HG03558 (cell line): Measurements from ENCODE around the gene NUP210.

Experiments
- ATAC-seq: cut with Tn5 transposase; IDR thresholded peaks from one replicate; pipeline ENCODE4 v1.9.1; 2021; ENCODE audit warnings: moderate number of reproducible peaks; ENCODE audit not compliant: unreplicated experiment; ENCODE audit errors: extremely low read depth

NUP210 gene

GRCh38 chr3:13332740-13333139, 87.4 kb downstream of the NUP210 start:
- no peak for ATAC-seq

DNA sequence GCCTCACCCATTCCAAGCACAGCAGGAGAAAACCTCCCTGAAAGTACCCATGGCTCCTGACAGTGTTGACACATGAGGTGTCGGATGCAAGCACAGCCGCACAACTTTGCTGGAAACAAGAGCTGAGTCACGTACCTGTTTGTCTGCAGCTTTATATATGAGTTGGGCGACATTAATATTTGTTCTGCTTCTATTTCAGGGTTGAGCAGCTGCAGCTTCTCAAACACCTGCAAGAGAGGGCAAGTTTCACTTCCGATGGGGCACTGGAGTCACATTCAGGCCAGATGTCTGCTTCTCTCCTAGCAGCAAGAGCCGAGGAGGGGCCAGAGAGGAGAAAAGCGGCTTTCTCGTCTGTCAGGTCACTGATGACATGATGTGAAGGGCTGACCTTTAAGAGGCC, 88.0 kb downstream of the NUP210 start:
- ATAC-seq = peak; percentile 88

DNA sequence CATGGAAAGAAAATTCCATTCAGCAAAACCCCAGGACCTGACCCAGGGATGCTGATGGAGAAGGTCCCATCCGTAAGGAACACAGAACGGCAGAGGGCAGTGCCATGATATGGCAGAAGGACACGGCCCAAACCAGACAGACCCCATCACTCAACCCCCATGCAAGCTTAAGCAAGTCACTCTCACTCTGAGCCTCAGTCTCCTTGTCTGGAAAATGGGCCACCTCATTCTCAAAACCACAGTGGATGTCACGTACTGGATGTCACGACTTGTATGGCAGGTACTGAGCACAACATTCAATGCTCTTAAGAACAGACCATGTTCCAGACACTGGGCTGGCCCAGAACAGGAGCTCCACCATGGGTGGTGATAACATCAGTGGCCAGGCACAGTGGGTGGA, 90.4 kb downstream of the NUP210 start:
- no peak for ATAC-seq

DNA sequence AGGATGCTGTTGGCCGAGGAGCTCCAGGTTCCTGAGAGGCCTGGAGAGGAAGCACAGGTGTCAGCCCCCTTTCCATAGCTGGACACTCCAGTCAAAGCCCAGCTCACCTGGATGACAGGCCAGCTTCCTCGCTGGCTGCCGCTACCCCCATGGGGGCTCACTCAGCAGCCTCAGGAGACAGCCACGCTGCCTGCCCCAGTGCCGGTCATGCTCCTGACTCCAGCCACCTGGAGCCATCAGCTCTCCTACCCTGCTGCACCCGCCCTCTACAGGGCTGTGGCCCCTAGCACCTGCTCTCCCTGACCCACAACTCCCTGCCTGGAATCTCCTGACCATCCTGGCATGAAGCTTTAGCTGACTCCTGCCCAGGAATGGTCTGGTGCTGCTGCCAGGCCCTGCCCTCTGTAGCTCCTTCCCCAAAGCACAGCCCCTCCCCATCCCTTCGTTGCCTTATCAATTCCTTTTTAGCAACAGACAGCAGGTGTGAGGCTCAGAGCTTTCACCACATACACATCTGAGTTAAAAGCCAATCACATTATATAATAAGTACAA, 94.2 kb downstream of the NUP210 start:
- ATAC-seq = no peak

- no peak for ATAC-seq
Measured at GRCh38 chr3:13324835-13325501, 95.2 kb downstream of the NUP210 start.

GRCh38 chr3:13323822-13324221, 96.3 kb downstream of the NUP210 start:
- no peak for ATAC-seq

GRCh38 chr3:13322324-13322723, 97.8 kb downstream of the NUP210 start:
- no peak for ATAC-seq

DNA sequence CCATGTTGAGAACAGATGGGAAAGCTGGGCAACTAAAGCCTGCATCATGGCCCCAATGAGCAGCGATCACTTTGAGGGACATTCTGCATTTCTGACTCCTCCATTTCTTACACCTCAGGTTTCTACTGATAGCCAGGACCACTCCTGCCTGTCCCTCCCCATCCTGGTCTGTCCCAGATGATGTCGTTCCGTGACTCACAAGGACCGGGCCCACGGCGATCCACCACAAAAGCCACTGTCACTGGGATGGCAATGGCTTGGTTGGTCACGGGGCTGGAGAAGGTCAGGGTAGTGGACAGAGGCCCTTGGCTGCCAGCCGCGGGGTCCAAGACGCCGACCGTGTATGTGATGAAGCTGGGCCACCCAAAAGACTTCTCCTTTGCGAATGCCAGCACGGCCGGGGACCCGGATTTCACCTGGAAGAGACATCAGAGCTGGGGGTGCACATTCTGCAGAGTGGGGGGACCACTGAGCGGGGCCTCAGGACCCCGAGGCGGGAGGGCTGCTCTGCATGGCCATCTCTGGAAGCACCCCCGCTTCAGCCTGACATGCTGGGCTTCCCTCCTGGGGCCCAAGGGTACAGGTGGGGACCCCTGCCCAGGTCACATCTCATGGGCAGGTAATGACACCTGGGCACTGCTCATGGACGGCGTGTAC, 100.4 kb downstream of the NUP210 start:
- ATAC-seq = no peak

GRCh38 chr3:13318626-13319470, 101.3 kb downstream of the NUP210 start:
- ATAC-seq = no peak

DNA sequence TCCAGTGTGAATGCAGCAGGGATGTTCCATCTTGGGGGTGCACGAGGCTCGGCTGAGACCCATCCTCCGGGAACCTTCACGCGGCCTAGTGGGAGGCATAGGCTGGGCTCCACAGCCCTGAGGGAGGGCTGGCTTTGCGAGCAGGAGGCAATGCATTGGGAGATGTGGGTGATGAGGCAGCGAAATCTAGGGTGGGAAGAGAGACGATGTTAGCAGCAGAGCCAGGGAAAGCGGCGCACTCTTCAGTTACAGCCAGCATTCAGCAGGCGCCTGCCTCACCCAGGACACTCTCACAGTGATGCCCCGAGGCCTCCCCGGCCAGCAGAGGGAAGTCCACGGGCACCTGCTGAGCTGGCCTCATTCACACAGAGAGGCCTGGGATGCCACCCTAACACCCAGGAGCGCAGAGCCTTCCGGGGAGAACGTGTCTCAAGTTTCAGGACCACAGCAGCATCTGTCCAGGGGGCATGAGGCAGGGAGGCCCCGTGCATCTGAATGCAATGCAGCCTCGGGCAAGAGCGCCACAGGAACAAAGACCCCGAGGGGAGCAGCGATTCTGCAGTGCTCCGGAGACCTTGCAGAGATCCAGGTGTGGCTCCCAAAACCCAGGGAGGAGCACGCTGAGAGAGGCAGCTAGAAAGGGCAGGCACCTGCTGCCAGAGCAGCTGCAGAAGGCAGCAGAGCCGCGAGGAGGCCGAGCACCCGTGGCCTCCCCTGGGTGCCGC, 102.4 kb downstream of the NUP210 start:
- no peak for ATAC-seq

GRCh38 chr3:13316603-13317002, 103.5 kb downstream of the NUP210 start:
- ATAC-seq = no peak

DNA sequence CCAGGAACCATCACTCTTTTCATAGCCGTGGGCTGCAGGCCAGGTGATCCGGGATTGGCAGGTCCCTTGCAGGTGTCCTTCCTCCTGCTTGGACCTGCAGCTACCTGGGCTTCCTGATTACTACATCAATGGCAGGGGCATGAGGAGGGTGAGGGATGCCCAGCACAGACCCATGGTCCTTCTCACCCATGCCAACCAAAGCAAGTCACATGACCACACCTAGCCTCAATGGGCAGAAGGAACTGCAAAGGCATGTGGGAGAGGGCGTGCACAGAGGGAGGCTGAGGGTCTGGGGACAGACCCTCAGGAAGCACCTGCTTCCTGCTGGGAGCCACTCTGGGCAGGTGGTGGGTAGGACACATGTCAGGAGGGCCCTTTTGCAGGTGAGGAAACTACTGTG, 105.2 kb downstream of the NUP210 start:
- no peak for ATAC-seq

GRCh38 chr3:13313813-13314212, 106.3 kb downstream of the NUP210 start:
- no peak for ATAC-seq

GRCh38 chr3:13309004-13309403, 111.1 kb downstream of the NUP210 start:
- no peak for ATAC-seq

DNA sequence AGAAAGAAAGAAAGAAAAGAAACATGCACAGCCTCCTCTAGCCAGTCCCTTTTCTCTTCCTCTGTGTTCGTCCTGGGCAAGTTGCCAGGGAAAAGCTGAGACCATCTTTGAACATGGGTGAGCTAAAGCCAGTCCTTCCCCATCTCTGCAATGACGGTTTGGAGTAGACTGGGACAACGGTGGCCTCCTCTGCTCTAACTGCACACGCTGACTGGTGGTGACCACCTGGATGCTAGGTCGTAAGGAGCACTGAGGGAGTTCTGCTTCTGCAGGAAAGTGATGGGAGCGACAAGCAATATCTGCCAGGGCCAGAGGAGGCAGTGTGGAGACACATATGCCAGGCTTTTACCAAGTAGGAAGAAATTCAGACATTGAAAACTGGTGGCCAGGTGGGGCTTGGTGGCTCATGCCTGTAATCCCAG, 111.7 kb downstream of the NUP210 start:
- ATAC-seq = no peak

- ATAC-seq = no peak
Measured at GRCh38 chr3:13307041-13307440, 113.1 kb downstream of the NUP210 start.

DNA sequence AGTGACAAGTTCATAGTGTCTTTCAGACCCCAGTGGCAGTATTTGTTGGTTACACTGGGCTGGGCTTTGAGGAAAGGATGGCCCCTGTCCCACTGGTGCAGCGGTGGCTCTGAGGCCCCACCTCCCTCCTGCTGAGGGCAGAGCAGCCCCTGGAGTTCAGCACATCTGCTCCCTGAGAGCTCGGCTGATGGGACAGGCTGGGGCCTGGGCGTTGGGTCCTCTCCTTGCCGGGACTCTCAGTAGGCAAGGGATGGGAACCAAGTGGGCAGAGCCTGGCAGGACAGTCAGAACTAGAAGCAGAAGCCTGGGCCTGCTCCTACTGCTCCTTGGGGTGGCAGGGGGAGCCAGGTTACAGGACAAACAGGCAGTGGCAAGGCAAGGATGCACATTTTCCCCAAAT, 114.5 kb downstream of the NUP210 start:
- no peak for ATAC-seq

DNA sequence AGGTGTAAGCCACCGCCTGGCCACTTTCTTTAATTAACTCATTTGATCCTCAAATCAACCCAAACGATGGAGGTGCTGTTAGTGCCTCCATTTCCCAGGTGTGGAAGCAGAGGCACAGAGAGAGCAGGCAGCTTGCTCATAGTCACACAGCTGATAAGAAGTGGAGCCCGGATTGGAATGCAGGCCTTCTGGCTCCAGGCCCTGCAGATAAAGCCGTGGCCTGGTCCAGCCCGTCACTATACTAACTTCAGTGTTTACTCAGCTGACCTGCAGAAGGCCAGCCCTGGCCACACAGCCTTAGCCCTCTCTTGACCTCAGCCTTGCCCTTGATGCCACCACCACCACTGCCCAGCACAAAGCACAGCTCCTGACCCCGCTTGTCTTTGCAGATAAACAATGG, 116.7 kb downstream of the NUP210 start:
- no peak for ATAC-seq

DNA sequence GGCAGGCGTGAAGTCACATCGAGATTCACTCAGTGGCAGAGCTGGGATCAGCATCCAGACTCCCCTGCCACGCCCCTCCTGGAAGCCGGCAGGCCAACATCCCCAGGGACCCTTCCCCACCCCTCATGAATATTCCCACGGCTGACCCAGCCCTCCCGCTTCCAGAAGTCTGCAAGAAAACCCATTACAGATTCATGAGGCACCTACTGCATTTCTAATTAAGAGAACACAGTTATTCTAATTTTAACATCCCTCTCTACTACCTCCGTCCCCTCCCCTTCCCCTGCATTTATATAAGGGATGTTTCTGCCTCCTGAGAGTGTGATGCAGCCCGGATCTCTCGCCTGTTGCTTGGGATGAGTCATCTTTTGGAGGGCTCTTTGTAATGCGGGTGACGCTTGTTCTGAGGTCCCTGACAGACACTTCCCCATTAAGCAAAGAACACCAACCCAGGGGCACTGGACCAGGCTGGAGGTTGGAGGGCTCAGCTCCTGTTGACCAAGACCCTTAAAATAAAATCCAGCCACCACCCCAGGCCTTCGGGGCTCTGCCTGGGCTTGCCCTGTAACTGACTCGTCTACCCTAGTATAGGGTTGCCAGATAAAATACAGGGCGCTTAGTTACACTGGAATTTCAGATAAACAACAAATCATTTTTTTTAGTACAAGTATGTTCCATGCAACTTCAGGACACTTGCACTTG, 118.7 kb downstream of the NUP210 start:
- ATAC-seq = no peak
